Activated CD8-positive, alpha-beta memory T cell treated with anti-CD3 and anti-CD28 coated beads for 24 hours (primary cell): Measurements from ENCODE around the gene CTIF.

Experiments used
- DNase-seq: peaks from one replicate; pipeline ENCODE4 v3.0.0-alpha.2; 2020

Gene CTIF

GRCh38 chr18:48736321-48737260, 197.8 kb downstream of the CTIF start:
- no peak for DNase-seq

GRCh38 chr18:48739266-48740067, 200.6 kb downstream of the CTIF start:
- DNase-seq = no peak

GRCh38 chr18:48740068-48740440, 201.2 kb downstream of the CTIF start:
- no peak for DNase-seq

GRCh38 chr18:48740851-48741485, 202.1 kb downstream of the CTIF start:
- no peak for DNase-seq

- DNase-seq = no peak
Measured at GRCh38 chr18:48741866-48742265, 203.0 kb downstream of the CTIF start.

- no peak for DNase-seq
Measured at GRCh38 chr18:48742304-48742703, 203.5 kb downstream of the CTIF start.

- DNase-seq = no peak
Measured at GRCh38 chr18:48742706-48743475, 204.1 kb downstream of the CTIF start.

- no peak for DNase-seq
Measured at GRCh38 chr18:48743886-48744285, 205.1 kb downstream of the CTIF start.

- no peak for DNase-seq
Measured at GRCh38 chr18:48745293-48745692, 206.5 kb downstream of the CTIF start.

GRCh38 chr18:48749768-48750167, 210.9 kb downstream of the CTIF start:
- DNase-seq = no peak

GRCh38 chr18:48750485-48751175, 211.8 kb downstream of the CTIF start:
- no peak for DNase-seq

GRCh38 chr18:48751727-48752468, 213.1 kb downstream of the CTIF start:
- no peak for DNase-seq

GRCh38 chr18:48752478-48752877, 213.6 kb downstream of the CTIF start:
- DNase-seq = no peak

GRCh38 chr18:48752928-48753327, 214.1 kb downstream of the CTIF start:
- no peak for DNase-seq

GRCh38 chr18:48753691-48754090, 214.9 kb downstream of the CTIF start:
- no peak for DNase-seq

- no peak for DNase-seq
Measured at GRCh38 chr18:48754559-48754958, 215.7 kb downstream of the CTIF start.

- no peak for DNase-seq
Measured at GRCh38 chr18:48754993-48755473, 216.2 kb downstream of the CTIF start.

GRCh38 chr18:48756511-48757226, 217.8 kb downstream of the CTIF start:
- no peak for DNase-seq

GRCh38 chr18:48757367-48757766, 218.5 kb downstream of the CTIF start:
- no peak for DNase-seq

GRCh38 chr18:48757906-48758305, 219.1 kb downstream of the CTIF start:
- no peak for DNase-seq
